MM.1S (cell line): Measurements from ENCODE around the gene PLCB4.

Source experiments
- DNase-seq: peaks from one replicate; pipeline ENCODE4 v3.0.0-alpha.2; 2015
- H2AFZ ChIP-seq: fragments of 300-600 bp; sonication (generic); 2 replicates; pipeline ENCODE4 v1.6.0; 2016; ENCODE audit warnings: antibody characterized with exemption, low read length
- H3F3A ChIP-seq: fragments of 300-600 bp; sonication (generic); 2 replicates; pipeline ENCODE4 v1.6.1; 2016; ENCODE audit warnings: mild to moderate bottlenecking, antibody characterized with exemption, low read length, moderate library complexity, mixed read lengths; ENCODE audit not compliant: insufficient read depth
- H3K27ac ChIP-seq: fragments of 300-600 bp; sonication (generic); 2 replicates; pipeline ENCODE4 v1.5.1; 2016; ENCODE audit warnings: mild to moderate bottlenecking, low read length
- H3K27me3 ChIP-seq: fragments of 300-600 bp; sonication (generic); replicated peaks from 2 replicates; pipeline ENCODE4 v1.6.0; 2016; ENCODE audit warnings: low read length; ENCODE audit not compliant: insufficient read depth
- H3K36me3 ChIP-seq: fragments of 300-600 bp; sonication (generic); replicated peaks from 2 replicates; pipeline ENCODE4 v1.6.1; 2016; ENCODE audit warnings: mild to moderate bottlenecking, low read length, mixed read lengths; ENCODE audit not compliant: insufficient read depth
- H3K4me1 ChIP-seq: fragments of 300-600 bp; sonication (generic); 2 replicates; pipeline ENCODE4 v1.6.1; 2016; ENCODE audit warnings: low read length, mixed read lengths
- H3K4me2 ChIP-seq: fragments of 300-600 bp; sonication (generic); 2 replicates; pipeline ENCODE4 v1.6.0; 2016; ENCODE audit warnings: low read depth, low read length
- H3K4me3 ChIP-seq: fragments of 300-600 bp; sonication (generic); 2 replicates; pipeline ENCODE4 v1.5.1; 2016; ENCODE audit warnings: low read length, mixed read lengths
- H3K79me2 ChIP-seq: fragments of 300-600 bp; sonication (generic); 2 replicates; pipeline ENCODE4 v1.6.1; 2016; ENCODE audit warnings: mixed run types, low read length, mixed read lengths
- H3K9ac ChIP-seq: fragments of 300-600 bp; sonication (generic); 2 replicates; pipeline ENCODE4 v1.6.1; 2016; ENCODE audit warnings: low read length, mixed read lengths
- H3K9me2 ChIP-seq: fragments of 300-600 bp; sonication (generic); replicated peaks from 2 replicates; pipeline ENCODE4 v1.6.1; 2016; ENCODE audit warnings: mild to moderate bottlenecking, low read length, mixed read lengths; ENCODE audit not compliant: insufficient read depth
- H3K9me3 ChIP-seq: fragments of 300-600 bp; sonication (generic); replicated peaks from 2 replicates; pipeline ENCODE4 v1.6.1; 2016; ENCODE audit warnings: mild to moderate bottlenecking, low read length, mixed read lengths; ENCODE audit not compliant: insufficient read depth
- H4K20me1 ChIP-seq: fragments of 300-600 bp; sonication (generic); 2 replicates; pipeline ENCODE4 v1.6.1; 2016; ENCODE audit warnings: mild to moderate bottlenecking, low read length, moderate library complexity, mixed read lengths; ENCODE audit not compliant: insufficient read depth
- CTCF ChIP-seq: fragments of 300-600 bp; sonication (generic); IDR thresholded peaks from 2 replicates; pipeline ENCODE4 v1.5.1; 2016; ENCODE audit warnings: antibody characterized with exemption, low read length, mixed read lengths
- EZH2 ChIP-seq: fragments of 300-600 bp; sonication (generic); optimal IDR thresholded peaks from 2 replicates; pipeline ENCODE3; 2017; ENCODE audit warnings: low read depth, mild to moderate bottlenecking, antibody characterized with exemption, low read length, mixed read lengths
- EZH2phosphoT487 ChIP-seq: fragments of 300-600 bp; sonication (generic); IDR thresholded peaks from 2 replicates; pipeline ENCODE4 v1.6.1; 2018; ENCODE audit warnings: antibody characterized with exemption, low read length

Gene PLCB4

GRCh38 chr20:9169409-9169808 is 100.5 kb downstream of the PLCB4 start:
- Histone ChIP-seq H4K20me1 (no peaks in the 10 kb centered on the region), H3F3A (no peaks in the 10 kb centered on the region), H3K27ac (no peak overlapping the region), H3K79me2 (no peaks in the 10 kb centered on the region), H3K4me3 (no peak overlapping the region), H3K27me3 (no peaks in the 10 kb centered on the region), H3K9ac (no peak overlapping the region), H3K4me2 (no peak overlapping the region), H3K4me1 (no peaks in the 10 kb centered on the region), H3K9me2 (no peaks in the 10 kb centered on the region), H3K9me3 (no peaks in the 10 kb centered on the region), H3K36me3 (no peaks in the 10 kb centered on the region), H2AFZ (no peak overlapping the region)
- no peak for TF ChIP-seq EZH2phosphoT487
- no peak for TF ChIP-seq CTCF
- no peak for TF ChIP-seq EZH2
- no peak for DNase-seq

- Histone ChIP-seq H3K9me2 (no peaks in the 10 kb centered on the region), H3K9ac (no peak overlapping the region), H3K27me3 (no peaks in the 10 kb centered on the region), H3K36me3 (no peaks in the 10 kb centered on the region), H3K4me3 (no peak overlapping the region), H3K4me1 (no peaks in the 10 kb centered on the region), H4K20me1 (no peaks in the 10 kb centered on the region), H3K9me3 (no peaks in the 10 kb centered on the region), H2AFZ (no peak overlapping the region), H3K4me2 (no peak overlapping the region), H3K27ac (no peak overlapping the region), H3K79me2 (no peaks in the 10 kb centered on the region), H3F3A (no peaks in the 10 kb centered on the region)
- no peak for DNase-seq
- no peak for TF ChIP-seq EZH2
Observed at GRCh38 chr20:9172851-9173250, 104.0 kb downstream of the PLCB4 start.

DNA sequence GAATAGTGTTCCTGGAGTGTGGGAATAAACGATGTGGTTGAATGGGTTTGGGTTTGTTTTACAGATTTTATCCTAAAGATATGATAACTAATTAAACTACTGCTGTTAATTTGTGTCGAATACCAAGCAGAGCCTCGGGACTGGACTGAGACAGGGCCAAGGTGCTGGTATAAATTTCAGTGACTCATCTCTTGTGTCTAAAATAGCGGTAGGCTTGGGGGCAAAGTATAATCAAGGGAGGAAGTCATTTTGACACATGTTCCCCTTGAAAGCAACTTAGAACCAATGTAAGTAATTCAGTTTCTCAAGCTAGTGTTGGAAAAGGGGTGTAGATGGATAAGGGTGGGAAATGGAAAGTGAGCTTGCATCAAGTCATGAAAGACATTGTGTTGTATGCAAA is 108.4 kb downstream of the PLCB4 start:
- Histone ChIP-seq H3K9me3 (no peaks in the 10 kb centered on the region), H3K27me3 (no peaks in the 10 kb centered on the region), H3K27ac (no peak overlapping the region), H3K4me2 (no peak overlapping the region), H3K9me2 (no peaks in the 10 kb centered on the region), H3K9ac (no peak overlapping the region), H4K20me1 (no peaks in the 10 kb centered on the region), H3F3A (no peaks in the 10 kb centered on the region), H3K4me1 (no peaks in the 10 kb centered on the region), H3K79me2 (no peaks in the 10 kb centered on the region), H2AFZ (no peak overlapping the region), H3K36me3 (no peaks in the 10 kb centered on the region), H3K4me3 (no peak overlapping the region)
- DNase-seq, result no peak
- TF ChIP-seq EZH2phosphoT487 (no peak), EZH2 (no peak), CTCF (no peak)

GRCh38 chr20:9179193-9179802 is 110.4 kb downstream of the PLCB4 start:
- DNase-seq, result no peak
- no peaks in the 10 kb centered on the region for H3K9me3 ChIP-seq

More at GRCh38 chr20:9179193-9179802, 110.4 kb downstream of the PLCB4 start:
- H3K27me3 ChIP-seq, result no peaks in the 10 kb centered on the region
- H3K79me2 ChIP-seq, result no peaks in the 10 kb centered on the region
- no peaks in the 10 kb centered on the region for H3F3A ChIP-seq
- H3K27ac ChIP-seq, result no peak overlapping the region
- H3K4me3 ChIP-seq, result no peak overlapping the region
- TF ChIP-seq EZH2 (no peak), CTCF (no peak), EZH2phosphoT487 (no peak)
- no peaks in the 10 kb centered on the region for H3K9me2 ChIP-seq
- no peak overlapping the region for H2AFZ ChIP-seq
- H3K9ac ChIP-seq, result no peak overlapping the region
- no peaks in the 10 kb centered on the region for H3K4me1 ChIP-seq
- no peak overlapping the region for H3K4me2 ChIP-seq
- no peaks in the 10 kb centered on the region for H3K36me3 ChIP-seq
- no peaks in the 10 kb centered on the region for H4K20me1 ChIP-seq
